Endothelial cell of umbilical vein (primary cell): ENCODE data around the gene GOLGA1. TPM values are rescaled to one million over a fixed set of nuclear protein-coding genes. Genes with fewer than 3 reads are reported as not detected.

Experiments
- BruUV-seq: library from RNA; stranded (reverse); fragments of 400-500 nt; replicated peaks from 2 replicates; lab custom pipeline; 2021; lab: Mats Ljungman, UMichigan
- CTCF ChIA-PET: fragments of 300-600, 350-600 bp; sonication (Branson Sonifier 250); formaldehyde crosslinking; loops from one replicate; lab custom pipeline; 2021; ENCODE audit warnings: antibody characterized with exemption, inconsistent platforms; lab: Charles Lee
- POLR2A ChIA-PET: fragments of 300-600, 350-600 bp; sonication (Branson Sonifier 250); formaldehyde crosslinking; loops from one replicate; lab custom pipeline; 2021; ENCODE audit warnings: antibody characterized with exemption, inconsistent platforms; lab: Charles Lee
- DNase-seq: peaks from one replicate; pipeline ENCODE4 v3.0.0-alpha.2; 2011; ENCODE audit warnings: low read depth, low spot score
- FAIRE-seq: peaks from 2 replicates; lab custom pipeline; 2011; peaks lifted over from hg19 to GRCh38; lab: Jason Lieb, UNC
- H2AFZ ChIP-seq: 2 replicates; pipeline ENCODE4 v1.6.0; 2012; ENCODE audit warnings: low read depth, low read length, control low read depth, inconsistent platforms
- H3K27ac ChIP-seq: 2 replicates; pipeline ENCODE4 v1.5.1; 2011; ENCODE audit warnings: low read depth, mild to moderate bottlenecking, control low read depth, low read length, moderate library complexity; ENCODE audit not compliant: insufficient read depth
- H3K27me3 ChIP-seq, 2 experiments: 2 replicates each; pipeline versions ENCODE4 v1.6.0 to v1.6.1; 2011; ENCODE audit warnings: low read length in 2 of 2, mixed read lengths in 1 of 2; ENCODE audit not compliant: control insufficient read depth in 2 of 2, insufficient read depth in 2 of 2
- H3K36me3 ChIP-seq, 2 experiments: 2 replicates in 1 of 2; 3 replicates in 1 of 2; pipeline ENCODE4 v1.5.1; 2011; ENCODE audit warnings: low read length in 2 of 2, mild to moderate bottlenecking in 1 of 2, moderate library complexity in 1 of 2; ENCODE audit not compliant: control insufficient read depth in 2 of 2, insufficient read depth in 2 of 2; ENCODE audit errors: extremely low read depth in 1 of 2
- H3K4me1 ChIP-seq: 3 replicates; pipeline ENCODE4 v1.5.1; 2011; ENCODE audit warnings: mild to moderate bottlenecking, low read length; ENCODE audit not compliant: control insufficient read depth, insufficient read depth; ENCODE audit errors: extremely low read depth
- H3K4me2 ChIP-seq: 2 replicates; pipeline ENCODE4 v1.6.1; 2011; ENCODE audit warnings: low read length, control low read depth, mixed read lengths; ENCODE audit not compliant: insufficient read depth
- H3K4me3 ChIP-seq, 3 experiments: fragments of 200-600 bp in 1 of 3; sonication (generic), shearing (Covaris generic) in 1 of 3; replicated peaks in 1 of 3; 2 replicates each; pipeline ENCODE4 v1.5.1; 2011 to 2016; ENCODE audit warnings: control low read depth in 3 of 3, low read length in 3 of 3, mild to moderate bottlenecking in 2 of 3, inconsistent platforms in 1 of 3, low read depth in 1 of 3, moderate library complexity in 1 of 3; ENCODE audit not compliant: insufficient read depth in 1 of 3
- H3K79me2 ChIP-seq: 2 replicates; pipeline ENCODE4 v1.6.0; 2012; ENCODE audit warnings: low read length, inconsistent platforms; ENCODE audit not compliant: control insufficient read depth, insufficient read depth
- H3K9ac ChIP-seq: replicated peaks from 2 replicates; pipeline ENCODE3; 2011; ENCODE audit warnings: low read length, control low read depth; ENCODE audit not compliant: insufficient read depth; ENCODE audit errors: extremely low read depth
- H3K9me1 ChIP-seq: replicated peaks from 3 replicates; pipeline ENCODE4 v1.6.0; 2011; ENCODE audit warnings: mild to moderate bottlenecking, low read length; ENCODE audit not compliant: control insufficient read depth, insufficient read depth; ENCODE audit errors: extremely low read depth
- H3K9me3 ChIP-seq: replicated peaks from 2 replicates; pipeline ENCODE4 v1.5.1; 2012; ENCODE audit warnings: low read length, inconsistent platforms; ENCODE audit not compliant: control insufficient read depth, insufficient read depth
- H4K20me1 ChIP-seq: replicated peaks from 2 replicates; pipeline ENCODE3; 2011; ENCODE audit warnings: mild to moderate bottlenecking, low read length; ENCODE audit not compliant: control insufficient read depth, insufficient read depth; ENCODE audit errors: extremely low read depth
- EZH2 ChIP-seq: IDR thresholded peaks from 2 replicates; pipeline ENCODE4 v1.6.1; 2012; ENCODE audit warnings: borderline replicate concordance, low read depth, mild to moderate bottlenecking, moderate library complexity, low read length, inconsistent platforms; ENCODE audit not compliant: severe bottlenecking
- FOS ChIP-seq: IDR thresholded peaks from 2 replicates; pipeline ENCODE4 v1.6.1; 2011; ENCODE audit warnings: mild to moderate bottlenecking, low read length, moderate library complexity, borderline replicate concordance; ENCODE audit not compliant: insufficient read depth
- GATA2 ChIP-seq: IDR thresholded peaks from 2 replicates; pipeline ENCODE4 v1.7.0; 2011; ENCODE audit warnings: low read depth, mild to moderate bottlenecking, moderate library complexity, mixed read lengths, low read length; ENCODE audit not compliant: insufficient read length, insufficient read depth
- JUN ChIP-seq: IDR thresholded peaks from 2 replicates; pipeline ENCODE4 v1.6.1; 2011; ENCODE audit warnings: borderline replicate concordance, low read depth; ENCODE audit not compliant: insufficient read length, insufficient read depth
- MYC ChIP-seq: IDR thresholded peaks from one replicate; pipeline ENCODE4 v1.6.1; 2011; ENCODE audit warnings: mild to moderate bottlenecking, low read depth, low read length
- POLR2A ChIP-seq: IDR thresholded peaks from 2 replicates; pipeline ENCODE4 v1.6.1; 2012; ENCODE audit warnings: low read depth, mild to moderate bottlenecking, control low read depth, low read length
- POLR2AphosphoS5 ChIP-seq: IDR thresholded peaks from 2 replicates; pipeline ENCODE4 v1.6.1; 2012; ENCODE audit warnings: low read depth, mild to moderate bottlenecking, control low read depth, low read length, moderate library complexity; ENCODE audit not compliant: insufficient read depth
- dilution Hi-C: fragments of 300-500 bp; cut with MboI; formaldehyde crosslinking; loops from one replicate; pipeline ENCODE4 v1.15.0; 2019; ENCODE audit warnings: low sequenced_read_pairs; ENCODE audit not compliant: extremely low pct_ligation_motif_present
- intact Hi-C: fragments of 100-400 bp; cut with micrococcal nuclease; formaldehyde crosslinking; loops from one replicate; pipeline ENCODE4 v1.10.0; 2022
- polyA plus RNA-seq, 4 experiments: library from polyadenylated mRNA; depleted of rRNA in 3 of 4; stranded (reverse) in 3 of 4; unstranded in 1 of 4; fragments of >200 nt; gene quantifications; 2 replicates each; pipeline versions ENCODE4 v1.2.1 to v1.2.3, GENCODE V29; 2011 to 2012; ENCODE audit warnings: missing spikeins in 1 of 4
- total RNA-seq: library from RNA; stranded (reverse); gene quantifications from 2 replicates; pipeline ENCODE4 v1.2.3, GENCODE V29; 2021
- TF ChIP-seq, protein P1 (sequence below): IDR thresholded peaks from 2 replicates; pipeline ENCODE4 v1.6.1; 2011; ENCODE audit not compliant: insufficient read depth, insufficient read length
- TF ChIP-seq, protein P2 (sequence below), 2 donors: IDR thresholded peaks; 1 replicate in 1 of 2; 2 replicates in 1 of 2; pipeline ENCODE4 v1.5.1; 2011; ENCODE audit warnings: low read length in 2 of 2, mild to moderate bottlenecking in 2 of 2, moderate library complexity in 2 of 2, control low read depth in 1 of 2, inconsistent platforms in 1 of 2, low read depth in 1 of 2; ENCODE audit not compliant: insufficient read depth in 1 of 2; ENCODE audit errors: extremely low read depth in 1 of 2

The GOLGA1 gene
- total and polyA plus RNA-seq, 2 donors (not counting 3 experiments of a cell fraction or from before 2014, with no cell fraction given), result 13.1 to 19.9 TPM

DNA sequence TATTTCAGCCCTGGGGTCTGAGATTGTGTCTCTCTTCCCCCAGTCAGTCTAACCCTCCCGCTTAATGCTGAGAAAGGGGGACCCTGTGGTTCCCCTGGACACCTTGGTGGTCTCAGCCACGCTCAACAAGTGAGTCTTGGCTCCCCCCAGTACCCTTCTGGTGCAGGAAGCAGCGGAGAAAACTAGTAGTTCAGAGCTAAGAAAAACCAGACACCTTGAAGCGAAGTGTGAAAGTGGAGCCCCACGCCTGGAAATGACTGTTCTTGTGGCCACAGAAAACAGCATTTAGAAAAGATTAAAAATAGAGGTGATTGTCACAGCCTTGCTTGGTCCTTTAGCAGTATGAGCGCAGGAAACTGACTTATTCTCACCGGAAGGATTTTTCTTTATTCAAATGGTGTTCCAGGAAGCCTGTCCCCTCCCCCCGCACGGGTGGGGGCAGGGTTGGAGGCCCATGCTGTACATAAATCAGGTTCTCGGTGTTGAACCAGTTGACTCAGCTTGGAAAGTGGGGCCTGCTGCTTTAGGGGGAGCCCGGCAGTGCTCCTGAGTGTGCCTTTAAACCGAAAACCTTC, 70.8 kb downstream of the GOLGA1 start:
- peaks cover 7% of the 10 kb centered on the region for H4K20me1 ChIP-seq
- DNase-seq (peak; percentile 81), FAIRE-seq (peak; percentile 95)
- POLR2A ChIA-PET, result interaction anchor here (0.7 kb wide), 1 partner anchor 8 kb away, joined by 3 read pairs; no protein-coding TSS in a partner anchor
- H3K36me3 ChIP-seq, result peaks cover 10 to 13% of the 10 kb centered on the region in 2 experiments
- no peaks in the 10 kb centered on the region for H3K9me3 ChIP-seq
- H2AFZ ChIP-seq, result no peak overlapping the region
- dilution Hi-C loops, result no loop called here
- no peaks in the 10 kb centered on the region for H3K9me1 ChIP-seq
- intact Hi-C loops, result loop anchor here (1.0 kb wide), 4 partner anchors 9 to 504 kb away; partner anchors contain the start of genes GOLGA1, RPL35 and SCAI
- TSS peak; percentile 47 for BruUV-seq
- H3K9ac ChIP-seq, result peak overlapping the region; percentile 91
- no peaks in the 10 kb centered on the region for H3K27me3 ChIP-seq
- peak overlapping the region; percentile 75 for H3K27ac ChIP-seq
- peak overlapping the region; percentile 31 to 97 (median 79) for H3K4me3 ChIP-seq
- peaks cover 70% of the 10 kb centered on the region for H3K79me2 ChIP-seq
- peak overlapping the region; percentile 96 for H3K4me2 ChIP-seq
- H3K4me1 ChIP-seq, result peaks cover 34% of the 10 kb centered on the region
- CTCF ChIA-PET, result interaction anchor here (1.0 to 4.1 kb wide), 3 partner anchors 11 to 99 kb away, joined by 4 to 15 read pairs (median 7); partner anchors contain the start of genes NR6A1 and WDR38
- TF ChIP-seq FOS (peak; percentile 49), JUN (no peak), EZH2 (no peak), POLR2AphosphoS5 (peak; percentile 80), MYC (no peak), GATA2 (no peak), POLR2A (peak; percentile 82)
- TF ChIP-seq, protein P1, sequence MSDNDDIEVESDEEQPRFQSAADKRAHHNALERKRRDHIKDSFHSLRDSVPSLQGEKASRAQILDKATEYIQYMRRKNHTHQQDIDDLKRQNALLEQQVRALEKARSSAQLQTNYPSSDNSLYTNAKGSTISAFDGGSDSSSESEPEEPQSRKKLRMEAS, result no peak
- TF ChIP-seq, protein P2, sequence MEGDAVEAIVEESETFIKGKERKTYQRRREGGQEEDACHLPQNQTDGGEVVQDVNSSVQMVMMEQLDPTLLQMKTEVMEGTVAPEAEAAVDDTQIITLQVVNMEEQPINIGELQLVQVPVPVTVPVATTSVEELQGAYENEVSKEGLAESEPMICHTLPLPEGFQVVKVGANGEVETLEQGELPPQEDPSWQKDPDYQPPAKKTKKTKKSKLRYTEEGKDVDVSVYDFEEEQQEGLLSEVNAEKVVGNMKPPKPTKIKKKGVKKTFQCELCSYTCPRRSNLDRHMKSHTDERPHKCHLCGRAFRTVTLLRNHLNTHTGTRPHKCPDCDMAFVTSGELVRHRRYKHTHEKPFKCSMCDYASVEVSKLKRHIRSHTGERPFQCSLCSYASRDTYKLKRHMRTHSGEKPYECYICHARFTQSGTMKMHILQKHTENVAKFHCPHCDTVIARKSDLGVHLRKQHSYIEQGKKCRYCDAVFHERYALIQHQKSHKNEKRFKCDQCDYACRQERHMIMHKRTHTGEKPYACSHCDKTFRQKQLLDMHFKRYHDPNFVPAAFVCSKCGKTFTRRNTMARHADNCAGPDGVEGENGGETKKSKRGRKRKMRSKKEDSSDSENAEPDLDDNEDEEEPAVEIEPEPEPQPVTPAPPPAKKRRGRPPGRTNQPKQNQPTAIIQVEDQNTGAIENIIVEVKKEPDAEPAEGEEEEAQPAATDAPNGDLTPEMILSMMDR (IDR thresholded peaks at IDR 0.05; ENCODE audit: extremely low read depth in 1 of 2, insufficient read depth in 1 of 2, low read depth in 1 of 2, low read length in 2 of 2), result no peak
